ENCODE data around the gene RBX1. TPM values are rescaled to one million over a fixed set of nuclear protein-coding genes. Genes with fewer than 3 reads are reported as not detected.

Gene RBX1
- total RNA-seq, 1 donor from 2014 or later, result 58.5 TPM

DNA sequence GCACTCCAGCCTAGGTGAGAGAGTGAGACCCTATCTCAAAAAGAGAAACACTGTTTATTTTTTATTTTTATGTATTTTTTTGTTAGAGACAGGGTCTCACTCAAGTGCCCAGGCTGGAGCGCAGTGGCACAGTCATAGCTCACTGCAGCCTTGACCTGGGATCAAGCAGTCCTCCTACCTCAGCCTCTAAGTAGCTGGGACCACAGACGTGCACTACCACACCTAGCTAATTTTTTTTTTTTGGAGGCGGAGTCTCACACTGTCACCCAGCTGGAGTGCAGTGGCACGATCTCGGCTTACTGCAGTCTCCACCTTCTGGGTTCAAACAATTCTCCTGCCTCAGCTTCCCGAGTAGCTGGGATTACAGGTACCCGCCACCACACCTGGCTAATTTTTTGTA, 6.4 kb downstream of the RBX1 start:
- peaks cover 15% of the 10 kb centered on the region for H3K4me1 Mint-ChIP-seq (ENCODE audit: unreplicated experiment)
- peaks cover 27% of the 10 kb centered on the region for H3K36me3 Mint-ChIP-seq (ENCODE audit: unreplicated experiment)
- H3K9me3 Mint-ChIP-seq (ENCODE audit: unreplicated experiment), result no peaks in the 10 kb centered on the region
- no peak for DNase-seq (ENCODE audit: extremely low spot score, unreplicated experiment)
- H3K27me3 Mint-ChIP-seq (ENCODE audit: unreplicated experiment), result no peaks in the 10 kb centered on the region
- TF ChIP-seq, protein P1, sequence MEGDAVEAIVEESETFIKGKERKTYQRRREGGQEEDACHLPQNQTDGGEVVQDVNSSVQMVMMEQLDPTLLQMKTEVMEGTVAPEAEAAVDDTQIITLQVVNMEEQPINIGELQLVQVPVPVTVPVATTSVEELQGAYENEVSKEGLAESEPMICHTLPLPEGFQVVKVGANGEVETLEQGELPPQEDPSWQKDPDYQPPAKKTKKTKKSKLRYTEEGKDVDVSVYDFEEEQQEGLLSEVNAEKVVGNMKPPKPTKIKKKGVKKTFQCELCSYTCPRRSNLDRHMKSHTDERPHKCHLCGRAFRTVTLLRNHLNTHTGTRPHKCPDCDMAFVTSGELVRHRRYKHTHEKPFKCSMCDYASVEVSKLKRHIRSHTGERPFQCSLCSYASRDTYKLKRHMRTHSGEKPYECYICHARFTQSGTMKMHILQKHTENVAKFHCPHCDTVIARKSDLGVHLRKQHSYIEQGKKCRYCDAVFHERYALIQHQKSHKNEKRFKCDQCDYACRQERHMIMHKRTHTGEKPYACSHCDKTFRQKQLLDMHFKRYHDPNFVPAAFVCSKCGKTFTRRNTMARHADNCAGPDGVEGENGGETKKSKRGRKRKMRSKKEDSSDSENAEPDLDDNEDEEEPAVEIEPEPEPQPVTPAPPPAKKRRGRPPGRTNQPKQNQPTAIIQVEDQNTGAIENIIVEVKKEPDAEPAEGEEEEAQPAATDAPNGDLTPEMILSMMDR (IDR thresholded peaks at IDR 0.05), result no peak
- H3K27ac Mint-ChIP-seq (ENCODE audit: unreplicated experiment), result no peak overlapping the region
- H3K4me3 Mint-ChIP-seq (ENCODE audit: unreplicated experiment), result no peak overlapping the region

DNA sequence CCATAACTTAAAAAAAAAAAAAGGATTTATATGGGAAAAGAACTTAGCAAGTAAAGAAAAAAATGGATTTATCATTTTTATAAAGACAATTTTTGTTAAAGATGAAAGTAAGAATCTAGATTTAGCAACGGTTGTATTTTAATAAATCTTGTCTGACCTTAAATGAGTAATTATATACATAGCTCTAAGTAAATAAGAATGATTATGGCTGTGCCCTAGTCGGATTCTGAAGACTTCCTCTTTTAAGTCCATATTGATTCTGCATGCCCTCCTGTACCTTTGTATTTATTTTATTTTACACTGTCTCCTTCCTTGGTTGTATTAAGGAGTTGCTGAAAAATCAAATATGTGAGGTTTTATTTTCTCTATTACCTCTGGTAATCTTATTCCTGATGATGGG, 7.1 kb downstream of the RBX1 start:
- H3K4me1 Mint-ChIP-seq (ENCODE audit: unreplicated experiment), result peaks cover 11% of the 10 kb centered on the region
- H3K4me3 Mint-ChIP-seq (ENCODE audit: unreplicated experiment), result no peak overlapping the region
- H3K36me3 Mint-ChIP-seq (ENCODE audit: unreplicated experiment), result peaks cover 26% of the 10 kb centered on the region
- TF ChIP-seq, protein P1 (IDR thresholded peaks at IDR 0.05), result no peak
- H3K27ac Mint-ChIP-seq (ENCODE audit: unreplicated experiment), result no peak overlapping the region
- no peaks in the 10 kb centered on the region for H3K27me3 Mint-ChIP-seq (ENCODE audit: unreplicated experiment)
- DNase-seq (ENCODE audit: extremely low spot score, unreplicated experiment), result no peak
- no peaks in the 10 kb centered on the region for H3K9me3 Mint-ChIP-seq (ENCODE audit: unreplicated experiment)

DNA sequence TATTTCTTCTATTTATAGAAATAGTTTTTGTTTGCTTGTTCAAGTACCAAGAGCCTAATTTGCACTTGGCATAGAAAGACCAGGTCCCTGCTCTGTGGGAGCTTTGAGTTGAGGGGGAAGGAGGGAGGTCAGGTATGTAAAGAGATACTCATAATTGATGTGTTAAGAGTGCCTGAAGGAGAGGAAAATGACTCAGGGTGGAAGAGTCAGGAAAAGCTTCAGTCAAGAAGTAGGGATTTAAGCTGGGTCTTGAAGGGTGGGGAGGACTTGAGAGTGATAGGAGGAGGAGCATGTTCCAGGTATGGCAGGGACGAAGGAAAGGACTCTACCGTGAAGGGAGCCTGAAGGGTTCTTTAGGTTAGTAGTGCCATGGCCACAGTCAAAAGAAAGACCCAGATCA, 9.0 kb downstream of the RBX1 start:
- no peaks in the 10 kb centered on the region for H3K9me3 Mint-ChIP-seq (ENCODE audit: unreplicated experiment)
- no peak overlapping the region for H3K4me3 Mint-ChIP-seq (ENCODE audit: unreplicated experiment)
- peak overlapping the region; percentile 1 for H3K27ac Mint-ChIP-seq (ENCODE audit: unreplicated experiment)
- DNase-seq (ENCODE audit: extremely low spot score, unreplicated experiment), result no peak
- no peaks in the 10 kb centered on the region for H3K27me3 Mint-ChIP-seq (ENCODE audit: unreplicated experiment)
- peaks cover 2% of the 10 kb centered on the region for H3K4me1 Mint-ChIP-seq (ENCODE audit: unreplicated experiment)
- TF ChIP-seq, protein P1 (IDR thresholded peaks at IDR 0.05), result no peak
- peaks cover 21% of the 10 kb centered on the region for H3K36me3 Mint-ChIP-seq (ENCODE audit: unreplicated experiment)

DNA sequence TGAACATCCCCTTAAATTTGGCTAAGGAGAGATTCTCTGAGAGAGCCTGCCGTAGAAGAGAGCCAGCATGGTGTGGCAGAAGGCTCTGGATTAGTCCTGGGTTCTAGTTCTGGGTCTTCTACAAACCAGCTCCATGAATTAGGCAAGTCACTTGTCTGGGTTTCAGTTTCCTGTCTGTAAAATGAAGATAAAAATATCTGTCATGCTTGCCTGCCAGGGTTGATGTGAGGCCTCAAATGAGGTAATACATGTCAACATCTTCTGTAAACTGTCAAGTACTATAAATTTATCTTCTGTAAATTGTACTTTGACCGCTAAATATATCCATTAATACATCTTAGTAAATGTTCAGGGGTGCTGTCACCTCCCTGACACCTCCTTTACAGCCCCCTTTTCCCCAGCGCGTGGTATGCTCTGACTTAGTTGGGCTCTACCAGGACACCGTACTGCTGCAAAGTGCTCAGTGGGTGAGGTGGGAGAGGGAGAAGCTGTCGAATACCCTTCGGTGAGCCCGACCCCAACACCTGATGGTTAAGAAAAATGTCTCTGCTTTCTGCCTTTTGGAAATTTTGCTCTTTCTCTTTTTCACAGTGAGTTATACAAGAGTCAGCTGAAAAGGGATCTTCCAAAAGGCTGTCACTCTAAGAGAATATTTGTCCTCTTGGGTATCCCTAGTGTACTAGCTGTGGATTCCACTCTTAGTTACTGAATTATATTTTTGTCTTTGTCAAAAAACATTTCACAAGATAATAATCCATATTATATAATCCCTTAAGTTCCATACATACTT, 15.0 kb downstream of the RBX1 start:
- no peak for DNase-seq (ENCODE audit: extremely low spot score, unreplicated experiment)
- Mint-ChIP-seq H3K4me1 (ENCODE audit: unreplicated experiment) (no peaks in the 10 kb centered on the region), H3K27ac (ENCODE audit: unreplicated experiment) (no peak overlapping the region), H3K4me3 (ENCODE audit: unreplicated experiment) (no peak overlapping the region), H3K9me3 (ENCODE audit: unreplicated experiment) (no peaks in the 10 kb centered on the region), H3K36me3 (ENCODE audit: unreplicated experiment) (peaks cover 27% of the 10 kb centered on the region), H3K27me3 (ENCODE audit: unreplicated experiment) (no peaks in the 10 kb centered on the region)
- TF ChIP-seq, protein P1 (IDR thresholded peaks at IDR 0.05), result no peak

DNA sequence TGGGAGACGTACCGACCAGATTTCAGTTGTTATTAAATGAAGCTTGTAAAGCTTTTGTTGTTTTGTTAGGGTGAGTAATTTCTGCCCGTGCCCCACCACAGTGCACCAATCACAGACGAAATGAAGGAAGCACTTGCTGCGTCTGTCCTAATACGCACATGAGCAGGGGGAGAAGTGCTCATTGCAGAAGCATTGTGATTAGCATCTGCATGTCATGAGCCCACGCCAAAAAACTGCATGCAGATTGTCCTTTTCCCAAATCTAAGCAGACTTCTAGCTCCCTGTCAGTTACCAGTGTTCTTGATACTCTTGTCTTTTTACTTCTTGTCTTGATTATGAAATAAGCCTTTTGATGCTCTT, 15.5 kb downstream of the RBX1 start:
- Mint-ChIP-seq H3K9me3 (ENCODE audit: unreplicated experiment) (no peaks in the 10 kb centered on the region), H3K4me3 (ENCODE audit: unreplicated experiment) (no peak overlapping the region), H3K27ac (ENCODE audit: unreplicated experiment) (no peak overlapping the region)

More for the DNA sequence above, 15.5 kb downstream of the RBX1 start:
- no peaks in the 10 kb centered on the region for H3K4me1 Mint-ChIP-seq (ENCODE audit: unreplicated experiment)
- no peak for DNase-seq (ENCODE audit: extremely low spot score, unreplicated experiment)
- TF ChIP-seq, protein P1 (IDR thresholded peaks at IDR 0.05), result no peak
- peaks cover 27% of the 10 kb centered on the region for H3K36me3 Mint-ChIP-seq (ENCODE audit: unreplicated experiment)
- H3K27me3 Mint-ChIP-seq (ENCODE audit: unreplicated experiment), result no peaks in the 10 kb centered on the region
